PFSK-1 (cell line): ENCODE results near the gene LPCAT1.

Source experiments
- FOXP2 ChIP-seq: optimal IDR thresholded peaks from 2 replicates; pipeline ENCODE3; 2011; ENCODE audit warnings: borderline replicate concordance, control low read depth, inconsistent platforms; ENCODE audit not compliant: insufficient read depth; ENCODE audit errors: extremely low read length, extremely low read depth
- POLR2AphosphoS5 ChIP-seq: IDR thresholded peaks from 2 replicates; pipeline ENCODE4 v1.6.1; 2012; ENCODE audit warnings: low read depth, mild to moderate bottlenecking, control low read depth, low read length, moderate library complexity
- REST ChIP-seq, 2 experiments: IDR thresholded peaks; 2 replicates each; pipeline versions ENCODE4 v1.6.1 to v1.8.0; 2011 to 2012; ENCODE audit warnings: low read depth in 2 of 2, low read length in 2 of 2, control low read depth in 1 of 2, inconsistent platforms in 1 of 2, mild to moderate bottlenecking in 1 of 2, moderate library complexity in 1 of 2; ENCODE audit not compliant: insufficient read depth in 1 of 2
- SIN3A ChIP-seq: IDR thresholded peaks from 2 replicates; pipeline ENCODE4 v1.6.1; 2012; ENCODE audit warnings: mild to moderate bottlenecking, low read length, moderate library complexity, borderline replicate concordance; ENCODE audit not compliant: insufficient read depth
- TAF1 ChIP-seq: IDR thresholded peaks from 2 replicates; pipeline ENCODE4 v1.6.1; 2012; ENCODE audit warnings: low read length, control low read depth, borderline replicate concordance; ENCODE audit not compliant: insufficient read depth

The LPCAT1 gene

DNA sequence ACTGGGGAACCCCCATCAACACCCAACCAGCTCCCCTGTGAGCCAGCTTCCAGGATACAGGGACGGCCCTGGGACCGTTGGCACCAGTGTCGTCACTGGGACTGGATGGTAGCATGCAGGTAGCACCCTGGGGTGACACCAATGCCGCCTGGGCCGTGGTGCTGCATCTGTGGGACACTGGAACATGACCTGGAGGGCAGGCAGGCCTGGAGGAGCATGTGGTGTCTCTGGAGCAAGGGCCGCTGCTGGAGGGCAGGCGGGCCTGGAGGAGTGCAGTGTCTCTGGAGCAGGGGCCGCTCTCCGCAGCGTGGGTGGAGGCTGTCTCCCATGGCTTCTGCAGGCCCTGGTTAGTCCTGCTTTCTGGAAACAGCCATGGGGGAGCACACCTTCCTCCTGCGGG, 13.1 kb downstream of the LPCAT1 start:
- TF ChIP-seq REST (IDR thresholded peaks at IDR 0.05; ENCODE audit: insufficient read depth in 1 of 2, low read depth in 2 of 2, low read length in 2 of 2) (no peak), FOXP2 (no peak), SIN3A (no peak)

DNA sequence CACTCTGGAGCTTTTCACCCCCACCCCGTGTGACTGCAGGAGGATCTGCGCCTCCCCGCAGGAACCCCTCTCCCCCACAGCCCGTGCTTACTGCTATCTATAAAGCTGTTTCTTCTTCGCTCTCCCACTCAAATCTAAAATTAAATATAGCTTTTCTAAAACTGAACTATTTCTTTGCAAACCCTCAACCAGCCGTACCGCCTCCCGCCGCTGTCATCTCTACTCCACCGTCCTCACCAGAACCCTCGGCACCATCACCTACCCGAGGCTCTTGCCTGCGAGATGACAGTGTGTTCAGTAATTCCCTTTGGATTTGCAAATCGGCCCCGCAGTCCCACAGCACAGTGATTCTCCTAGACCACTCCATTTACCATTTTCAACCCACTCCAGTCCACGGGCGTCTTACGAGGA, 13.6 kb downstream of the LPCAT1 start:
- TF ChIP-seq POLR2AphosphoS5 = no peak
- no peak for TF ChIP-seq TAF1
- TF ChIP-seq REST (IDR thresholded peaks at IDR 0.05; ENCODE audit: insufficient read depth in 1 of 2, low read depth in 2 of 2, low read length in 2 of 2) = no peak
- no peak for TF ChIP-seq FOXP2
- TF ChIP-seq SIN3A = no peak

DNA sequence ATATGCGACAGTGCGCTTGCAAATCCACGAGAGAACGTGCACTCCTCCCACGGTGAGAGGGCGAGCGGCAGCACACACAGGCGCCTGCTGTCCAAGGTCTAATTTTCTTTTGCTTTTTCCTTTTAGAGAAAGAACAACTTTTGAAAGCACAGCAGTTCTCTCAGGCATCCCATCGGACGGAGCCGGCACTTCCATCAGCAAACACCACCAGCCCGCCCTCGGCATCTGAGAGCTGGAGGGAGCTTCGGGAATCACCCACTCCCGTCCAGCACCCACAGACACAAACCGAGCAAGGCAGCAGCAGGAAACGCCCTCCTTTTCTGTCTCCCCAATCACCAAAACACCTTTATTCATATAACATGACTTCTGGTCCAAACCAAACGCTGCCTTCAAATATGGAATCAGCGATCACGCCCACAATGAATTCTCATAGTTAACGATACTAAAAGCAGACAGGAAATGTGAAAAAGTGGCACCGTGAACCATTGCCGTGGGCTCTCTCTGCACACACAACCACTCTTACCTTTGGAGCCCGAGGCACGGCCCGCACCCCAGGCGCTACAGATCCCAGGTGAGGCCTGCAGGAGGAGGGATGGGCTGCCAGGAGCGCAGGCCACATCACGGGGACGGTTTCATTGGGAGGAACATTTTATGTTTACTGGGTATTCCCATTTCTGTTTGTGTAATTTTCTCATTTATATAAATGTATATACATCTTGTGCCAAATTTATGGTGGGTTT, 14.2 kb downstream of the LPCAT1 start:
- TF ChIP-seq TAF1 (no peak), POLR2AphosphoS5 (no peak), REST (IDR thresholded peaks at IDR 0.05; ENCODE audit: insufficient read depth in 1 of 2, low read depth in 2 of 2, low read length in 2 of 2) (no peak)

DNA sequence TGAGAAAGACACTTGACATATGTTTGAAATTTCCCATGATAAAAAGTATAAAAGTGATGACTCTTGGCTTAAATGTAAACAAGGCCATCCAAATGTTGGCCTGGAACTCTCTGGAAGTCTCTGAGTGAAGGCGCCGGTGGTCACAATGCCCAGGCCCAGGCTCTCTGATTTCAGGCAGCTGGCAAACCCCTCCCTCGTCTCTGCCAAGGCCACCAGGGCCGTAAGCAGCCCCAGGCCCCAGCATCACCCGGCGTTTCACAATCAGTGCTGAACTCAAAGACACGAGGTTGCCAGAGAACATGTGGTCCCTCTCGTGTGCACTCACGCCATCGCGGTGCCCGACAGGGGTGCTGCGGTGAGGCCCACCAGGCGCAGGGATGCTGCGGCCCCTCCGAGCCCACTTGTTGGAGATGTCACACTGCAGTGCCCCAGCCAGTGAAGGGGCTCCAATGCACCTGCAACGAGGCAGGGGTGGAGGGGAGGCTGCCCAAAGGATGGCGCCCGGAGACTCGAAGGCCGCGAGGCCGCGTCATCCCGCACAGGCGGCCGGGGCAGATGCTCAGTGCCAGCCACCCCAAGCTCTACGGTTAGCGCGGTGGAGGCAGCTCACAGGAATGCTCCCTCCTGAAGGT, 15.0 kb downstream of the LPCAT1 start:
- TF ChIP-seq TAF1 (no peak), REST (IDR thresholded peaks at IDR 0.05; ENCODE audit: insufficient read depth in 1 of 2, low read depth in 2 of 2, low read length in 2 of 2) (no peak), FOXP2 (no peak)
